Naive thymus-derived CD4-positive, alpha-beta T cell (primary cell): Measurements from ENCODE around the gene CHRNA7. TPM values are rescaled to one million over a fixed set of nuclear protein-coding genes. Genes with fewer than 3 reads are reported as not detected.

Source experiments
- ATAC-seq: fragments of 150-1000 bp; cut with Tn5 transposase; 2 replicates; pipeline ENCODE4 v1.10.0; 2021; ENCODE audit warnings: mild to moderate bottlenecking, moderate library complexity
- CTCF ChIA-PET: fragments of 350-600 bp; sonication (Branson Sonifier 250); formaldehyde crosslinking; loops from one replicate; lab custom pipeline; 2021; ENCODE audit warnings: antibody characterized with exemption; lab: Charles Lee
- POLR2A ChIA-PET: fragments of 350-600 bp; sonication (Branson Sonifier 250); formaldehyde crosslinking; loops from one replicate; lab custom pipeline; 2021; ENCODE audit warnings: antibody characterized with exemption, inconsistent platforms; lab: Charles Lee
- DNase-seq, 9 donors: peaks; one replicate each; pipeline versions ENCODE4 v3.0.0 to v3.0.0-alpha.2; 2020 to 2022; ENCODE audit warnings: mixed read lengths in 1 of 9
- H3K27ac ChIP-seq: one replicate; pipeline ENCODE4 v1.7.0; 2013; ENCODE audit warnings: mild to moderate bottlenecking, low read depth, low read length, moderate library complexity
- H3K27me3 ChIP-seq, 2 donors: one replicate each; pipeline ENCODE4 v1.7.0; 2013; ENCODE audit warnings: low read length in 2 of 2, mild to moderate bottlenecking in 2 of 2, moderate library complexity in 2 of 2; ENCODE audit not compliant: control insufficient read depth in 2 of 2, insufficient read depth in 2 of 2
- H3K36me3 ChIP-seq, 3 experiments: 1 replicate in 2 of 3; 2 replicates in 1 of 3; pipeline ENCODE4 v1.7.0; 2013; ENCODE audit warnings: low read length in 3 of 3, mild to moderate bottlenecking in 3 of 3, moderate library complexity in 1 of 3; ENCODE audit not compliant: insufficient read depth in 3 of 3, control insufficient read depth in 2 of 3
- H3K4me1 ChIP-seq, 2 donors: one replicate each; pipeline ENCODE4 v1.7.0; 2013; ENCODE audit warnings: low read length in 2 of 2, mild to moderate bottlenecking in 2 of 2, moderate library complexity in 1 of 2; ENCODE audit not compliant: control insufficient read depth in 2 of 2, insufficient read depth in 2 of 2
- H3K4me3 ChIP-seq: 2 replicates; pipeline ENCODE4 v1.7.0; 2013; ENCODE audit warnings: mild to moderate bottlenecking, low read length
- H3K9me3 ChIP-seq, 3 experiments: 1 replicate in 2 of 3; 2 replicates in 1 of 3; pipeline ENCODE4 v1.7.0; 2013; ENCODE audit warnings: low read length in 3 of 3; ENCODE audit not compliant: control insufficient read depth in 2 of 3
- H3K27ac Mint-ChIP-seq, 9 donors: one replicate each; pipeline ENCODE4 v1.8.0; 2020 to 2022; ENCODE audit warnings: mixed read lengths in 9 of 9, mild to moderate bottlenecking in 8 of 9, moderate library complexity in 5 of 9, inconsistent platforms in 2 of 9
- H3K27me3 Mint-ChIP-seq, 5 donors: one replicate each; pipeline ENCODE4 v1.8.0; 2021 to 2022; ENCODE audit warnings: mixed read lengths in 5 of 5, mild to moderate bottlenecking in 1 of 5
- H3K36me3 Mint-ChIP-seq, 5 donors: one replicate each; pipeline ENCODE4 v1.8.0; 2020 to 2022; ENCODE audit warnings: mixed read lengths in 5 of 5, mild to moderate bottlenecking in 3 of 5, inconsistent platforms in 1 of 5
- H3K4me1 Mint-ChIP-seq, 7 donors: one replicate each; pipeline ENCODE4 v1.8.0; 2020 to 2022; ENCODE audit warnings: mixed read lengths in 7 of 7, mild to moderate bottlenecking in 3 of 7, inconsistent platforms in 1 of 7
- H3K4me3 Mint-ChIP-seq, 10 donors: one replicate each; pipeline ENCODE4 v1.8.0; 2020 to 2022; ENCODE audit warnings: mild to moderate bottlenecking in 10 of 10, mixed read lengths in 10 of 10, moderate library complexity in 6 of 10, inconsistent platforms in 2 of 10
- H3K9me3 Mint-ChIP-seq, 11 donors: one replicate each; pipeline ENCODE4 v1.8.0; 2020 to 2022; ENCODE audit warnings: mixed read lengths in 11 of 11, mild to moderate bottlenecking in 4 of 11, inconsistent platforms in 1 of 11, moderate library complexity in 1 of 11
- intact Hi-C, 2 donors: fragments of 100-400 bp; cut with micrococcal nuclease; formaldehyde crosslinking; loops; one replicate each; pipeline ENCODE4 v1.15.1; 2023
- polyA plus RNA-seq, 2 donors: library from polyadenylated mRNA; unstranded; fragments of 300-500 nt; fragmentation: Illumina TruSeq; gene quantifications; one replicate each; pipeline ENCODE4 v1.2.3, GENCODE V29; 2021
- total RNA-seq, 6 experiments: library from RNA in 5 of 6; stranded (reverse) in 5 of 6; gene quantifications; 1 replicate in 5 of 6; 2 replicates in 1 of 6; pipeline ENCODE4 v1.2.3 and lab custom pipeline; 2021 to 2026

The CHRNA7 gene
- total and polyA plus RNA-seq, 7 experiments from 2014 or later: 0.09 to 1.6 (median 0.78) TPM; not detected in 3

DNA sequence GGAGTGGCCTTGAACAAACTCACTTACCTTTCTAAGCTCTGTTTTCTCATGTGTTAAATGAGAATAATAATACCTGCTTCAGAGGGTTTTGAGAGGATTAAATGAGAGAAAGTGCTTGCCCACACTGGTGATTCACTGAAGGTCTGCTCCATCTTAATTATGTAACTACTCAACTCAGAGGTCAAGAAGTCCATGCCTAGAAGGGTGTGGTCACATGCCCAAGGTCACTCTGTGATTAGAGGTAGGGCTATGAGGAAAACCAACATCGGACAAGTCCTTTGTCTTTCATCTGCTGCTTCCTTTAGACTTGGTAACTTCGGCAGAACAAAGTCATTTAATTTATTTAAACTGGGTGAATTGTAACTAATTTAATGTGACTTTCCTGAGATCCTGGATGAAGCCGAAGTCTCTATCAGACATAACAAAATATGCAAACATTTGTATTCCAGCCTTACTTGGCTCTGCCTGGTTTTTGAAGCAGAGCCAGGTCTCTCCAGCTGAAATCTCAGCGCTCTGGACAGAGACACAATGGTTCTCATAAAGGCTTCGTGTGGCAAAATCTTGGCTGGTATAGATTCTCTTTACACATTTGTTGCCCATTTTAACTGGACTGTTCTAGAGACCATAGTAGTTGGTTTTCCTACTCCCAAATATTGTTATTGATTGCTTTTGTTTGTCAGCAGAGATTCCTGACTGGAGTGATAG lies 3.0 kb downstream of the CHRNA7 start:
- H3K27me3 Mint-ChIP-seq: peaks cover 41 to 64% (median 62%) of the 10 kb centered on the region in 5 donors
- no peak for ATAC-seq

GRCh38 chr15:32034106-32034505 lies 3.8 kb downstream of the CHRNA7 start:
- ChIA-PET CTCF (no interaction called here), POLR2A (no interaction called here)
- intact Hi-C loops: no loop called here
- peaks cover 0 to 2% (median 0%) of the 10 kb centered on the region in 11 donors for H3K9me3 Mint-ChIP-seq
- H3K4me3 Mint-ChIP-seq: no peak overlapping the region
- no peaks in the 10 kb centered on the region for H3K36me3 Mint-ChIP-seq
- peaks cover 38 to 62% (median 60%) of the 10 kb centered on the region in 5 donors for H3K27me3 Mint-ChIP-seq
- Histone ChIP-seq H3K4me3 (no peak overlapping the region), H3K9me3 (no peaks in the 10 kb centered on the region), H3K4me1 (no peaks in the 10 kb centered on the region), H3K27me3 (peaks cover 0 to 4% of the 10 kb centered on the region in 2 donors), H3K36me3 (no peaks in the 10 kb centered on the region), H3K27ac (no peak overlapping the region)
- ATAC-seq (no peak), DNase-seq (no peak)
- H3K4me1 Mint-ChIP-seq: peaks cover 0 to 16% (median 7%) of the 10 kb centered on the region in 7 donors
- no peak overlapping the region for H3K27ac Mint-ChIP-seq

More for the DNA sequence above, 3.0 kb downstream of the CHRNA7 start:
- intact Hi-C loops: no loop called here
- Mint-ChIP-seq H3K9me3 (peaks cover 0 to 2% (median 0%) of the 10 kb centered on the region in 11 donors), H3K4me1 (peaks cover 0 to 16% (median 7%) of the 10 kb centered on the region in 7 donors), H3K27ac (no peak overlapping the region), H3K36me3 (no peaks in the 10 kb centered on the region), H3K4me3 (no peak overlapping the region)
- Histone ChIP-seq H3K4me1 (no peaks in the 10 kb centered on the region), H3K4me3 (no peak overlapping the region), H3K27ac (no peak overlapping the region), H3K27me3 (peaks cover 0 to 4% of the 10 kb centered on the region in 2 donors), H3K9me3 (no peaks in the 10 kb centered on the region), H3K36me3 (no peaks in the 10 kb centered on the region)
- POLR2A ChIA-PET: no interaction called here
- DNase-seq: no peak
- CTCF ChIA-PET: no interaction called here

- CTCF ChIA-PET: no interaction called here
- H3K4me3 ChIP-seq: no peak overlapping the region
- no peak overlapping the region for H3K4me3 Mint-ChIP-seq
These were observed 5.0 kb downstream of the CHRNA7 start for GRCh38 chr15:32035285-32035684.

GRCh38 chr15:32036971-32037370 lies 6.7 kb downstream of the CHRNA7 start:
- DNase-seq (no peak), ATAC-seq (no peak)
- Histone ChIP-seq H3K36me3 (no peaks in the 10 kb centered on the region), H3K4me3 (no peak overlapping the region), H3K27ac (no peak overlapping the region), H3K27me3 (peaks cover 0 to 4% of the 10 kb centered on the region in 2 donors), H3K4me1 (no peaks in the 10 kb centered on the region), H3K9me3 (no peaks in the 10 kb centered on the region)
- intact Hi-C loops: no loop called here
- Mint-ChIP-seq H3K4me3 (no peak overlapping the region), H3K9me3 (peaks cover 0 to 2% (median 0%) of the 10 kb centered on the region in 11 donors), H3K27me3 (peaks cover 32 to 68% (median 58%) of the 10 kb centered on the region in 5 donors), H3K27ac (no peak overlapping the region), H3K36me3 (no peaks in the 10 kb centered on the region), H3K4me1 (no peaks in the 10 kb centered on the region)
- CTCF ChIA-PET: no interaction called here
- POLR2A ChIA-PET: interaction anchor here (0.6 kb wide), 1 partner anchor 20 kb away, joined by 3 read pairs; no protein-coding TSS in a partner anchor

More at GRCh38 chr15:32035285-32035684, 5.0 kb downstream of the CHRNA7 start:
- no peak overlapping the region for H3K27ac ChIP-seq
- intact Hi-C loops: no loop called here
- Mint-ChIP-seq H3K36me3 (no peaks in the 10 kb centered on the region), H3K9me3 (peaks cover 0 to 2% (median 0%) of the 10 kb centered on the region in 11 donors), H3K27me3 (peaks cover 39 to 64% (median 57%) of the 10 kb centered on the region in 5 donors), H3K27ac (no peak overlapping the region), H3K4me1 (peaks cover 0 to 11% (median 7%) of the 10 kb centered on the region in 7 donors)
- peaks cover 0 to 4% of the 10 kb centered on the region in 2 donors for H3K27me3 ChIP-seq
- POLR2A ChIA-PET: no interaction called here
- no peaks in the 10 kb centered on the region for H3K4me1 ChIP-seq
- ATAC-seq: no peak
- H3K36me3 ChIP-seq: no peaks in the 10 kb centered on the region
- H3K9me3 ChIP-seq: no peaks in the 10 kb centered on the region
- no peak for DNase-seq

- Mint-ChIP-seq H3K4me3 (no peak overlapping the region), H3K9me3 (peaks cover 0 to 2% (median 0%) of the 10 kb centered on the region in 11 donors), H3K36me3 (no peaks in the 10 kb centered on the region), H3K27ac (no peak overlapping the region), H3K27me3 (peaks cover 17 to 69% (median 52%) of the 10 kb centered on the region in 5 donors), H3K4me1 (no peaks in the 10 kb centered on the region)
- DNase-seq (no peak), ATAC-seq (no peak)
- H3K36me3 ChIP-seq: no peaks in the 10 kb centered on the region
- H3K4me3 ChIP-seq: no peak overlapping the region
- no peaks in the 10 kb centered on the region for H3K9me3 ChIP-seq
- H3K27me3 ChIP-seq: no peaks in the 10 kb centered on the region
- H3K4me1 ChIP-seq: no peaks in the 10 kb centered on the region
- no peak overlapping the region for H3K27ac ChIP-seq
- CTCF ChIA-PET: no interaction called here
- intact Hi-C loops: no loop called here
- POLR2A ChIA-PET: no interaction called here
These were observed 11.0 kb downstream of the CHRNA7 start for GRCh38 chr15:32041294-32041693.

- Histone ChIP-seq H3K27me3 (no peaks in the 10 kb centered on the region), H3K27ac (no peak overlapping the region), H3K9me3 (no peaks in the 10 kb centered on the region), H3K4me3 (no peak overlapping the region), H3K36me3 (no peaks in the 10 kb centered on the region), H3K4me1 (no peaks in the 10 kb centered on the region)
- no peak for DNase-seq
- POLR2A ChIA-PET: no interaction called here
- H3K4me1 Mint-ChIP-seq: no peaks in the 10 kb centered on the region
- no peaks in the 10 kb centered on the region for H3K36me3 Mint-ChIP-seq
- H3K9me3 Mint-ChIP-seq: peaks cover 0 to 2% (median 0%) of the 10 kb centered on the region in 11 donors
- no peak overlapping the region for H3K27ac Mint-ChIP-seq
- no peak overlapping the region for H3K4me3 Mint-ChIP-seq
- H3K27me3 Mint-ChIP-seq: peaks cover 17 to 62% (median 45%) of the 10 kb centered on the region in 5 donors
- no peak for ATAC-seq
- CTCF ChIA-PET: no interaction called here
- intact Hi-C loops: no loop called here
These were observed 12.1 kb downstream of the CHRNA7 start for GRCh38 chr15:32042269-32042972.
